Common myeloid progenitor, CD34-positive (primary cell): ENCODE measurements around the gene HAAO.
A peak's percentile ranks its signal among the peaks of the same experiment; 100 is the strongest.

Experiments
- CTCF ChIA-PET: fragments of 350-600 bp; sonication (Branson Sonifier 250); formaldehyde crosslinking; loops from one replicate; lab custom pipeline; 2021; ENCODE audit warnings: antibody characterized with exemption; lab: Charles Lee
- POLR2A ChIA-PET: fragments of 350-600 bp; sonication (Branson Sonifier 250); formaldehyde crosslinking; loops from one replicate; lab custom pipeline; 2021; ENCODE audit warnings: antibody characterized with exemption; lab: Charles Lee
- DNase-seq, 3 donors: peaks; one replicate each; pipeline versions ENCODE4 v3.0.0 to v3.0.0-alpha.2; 2013
- H3K27ac ChIP-seq, 2 experiments: 1 replicate in 1 of 2; 2 replicates in 1 of 2; pipeline ENCODE4 v1.7.0; 2013; ENCODE audit warnings: inconsistent platforms in 2 of 2, low read length in 2 of 2, mild to moderate bottlenecking in 2 of 2, low read depth in 1 of 2, moderate library complexity in 1 of 2; ENCODE audit not compliant: severe bottlenecking in 2 of 2, insufficient read depth in 1 of 2, poor library complexity in 1 of 2
- H3K27me3 ChIP-seq, 5 experiments: replicated peaks in 2 of 5; 1 replicate in 3 of 5; 2 replicates in 2 of 5; pipeline versions ENCODE4 v1.6.1 to v1.7.0; 2013; ENCODE audit warnings: low read length in 4 of 5, mild to moderate bottlenecking in 2 of 5, moderate library complexity in 2 of 5, inconsistent platforms in 1 of 5; ENCODE audit not compliant: insufficient read depth in 5 of 5, control insufficient read depth in 4 of 5
- H3K36me3 ChIP-seq, 4 experiments: 1 replicate in 2 of 4; 2 replicates in 2 of 4; pipeline versions ENCODE4 v1.6.1 to v1.7.0; 2013; ENCODE audit warnings: low read length in 3 of 4, control low read depth in 1 of 4, mild to moderate bottlenecking in 1 of 4; ENCODE audit not compliant: control insufficient read depth in 4 of 4, insufficient read depth in 4 of 4
- H3K4me1 ChIP-seq, 4 experiments: 1 replicate in 3 of 4; 2 replicates in 1 of 4; pipeline versions ENCODE4 v1.6.1 to v1.7.1; 2013; ENCODE audit warnings: low read length in 3 of 4, mild to moderate bottlenecking in 3 of 4, control low read depth in 1 of 4, inconsistent platforms in 1 of 4, moderate library complexity in 1 of 4; ENCODE audit not compliant: control insufficient read depth in 4 of 4, insufficient read depth in 4 of 4; ENCODE audit errors: control extremely low read depth in 1 of 4
- H3K4me3 ChIP-seq, 7 experiments: 1 replicate in 4 of 7; 2 replicates in 3 of 7; pipeline versions ENCODE4 v1.5.1 to v1.7.0; 2013; ENCODE audit warnings: mild to moderate bottlenecking in 7 of 7, low read length in 6 of 7, moderate library complexity in 6 of 7, inconsistent platforms in 2 of 7, low read depth in 2 of 7, control low read depth in 1 of 7; ENCODE audit not compliant: insufficient read depth in 4 of 7, control insufficient read depth in 1 of 7; ENCODE audit errors: extremely low read depth in 1 of 7
- H3K9me3 ChIP-seq, 5 experiments: 1 replicate in 4 of 5; 2 replicates in 1 of 5; pipeline versions ENCODE4 v1.6.1 to v1.7.1; 2013; ENCODE audit warnings: low read length in 4 of 5, mild to moderate bottlenecking in 2 of 5, inconsistent platforms in 1 of 5, low read depth in 1 of 5, moderate library complexity in 1 of 5; ENCODE audit not compliant: control insufficient read depth in 4 of 5, insufficient read depth in 2 of 5; ENCODE audit errors: control extremely low read depth in 1 of 5
- WGBS: methylation state at CpG from one replicate; pipeline ENCODE4 v1.1.5; 2013; ENCODE audit not compliant: insufficient coverage; 5-methylcytosine and 5-hydroxymethylcytosine counted together

HAAO gene

GRCh38 chr2:42781181-42781580 lies 11.2 kb downstream of the HAAO start:
- Histone ChIP-seq H3K9me3 (peaks cover 0 to 18% (median 7%) of the 10 kb centered on the region in 5 experiments), H3K36me3 (peaks cover 0 to 22% (median 4%) of the 10 kb centered on the region in 4 experiments), H3K4me3 (no peak overlapping the region), H3K27me3 (no peaks in the 10 kb centered on the region), H3K27ac (no peak overlapping the region), H3K4me1 (peaks cover 0 to 2% (median under 1%) of the 10 kb centered on the region in 4 experiments)
- 100% methylated on average over 1 of the region's 1 CpG for WGBS
- POLR2A ChIA-PET = interaction anchor here (0.6 kb wide), 1 partner anchor 1104 kb away, joined by 3 read pairs; no protein-coding TSS in a partner anchor
- CTCF ChIA-PET = interaction anchor here (1.4 kb wide), 1 partner anchor 118 kb away, joined by 3 read pairs; no protein-coding TSS in a partner anchor
- no peak for DNase-seq

GRCh38 chr2:42777883-42778805 lies 14.2 kb downstream of the HAAO start:
- ChIA-PET POLR2A (no interaction called here), CTCF (interaction anchor here (1.4 to 2.0 kb wide), 4 partner anchors 10 to 53 kb away, joined by 3 to 5 read pairs (median 4); no protein-coding TSS in a partner anchor)
- Histone ChIP-seq H3K9me3 (peaks cover 0 to 18% (median 7%) of the 10 kb centered on the region in 5 experiments), H3K27me3 (no peaks in the 10 kb centered on the region), H3K4me1 (peaks cover 0 to 11% (median 6%) of the 10 kb centered on the region in 4 experiments), H3K4me3 (no peak overlapping the region), H3K27ac (no peak overlapping the region), H3K36me3 (peaks cover 0 to 17% (median 3%) of the 10 kb centered on the region in 4 experiments)
- 95% methylated on average over 2 of the region's 3 CpGs for WGBS
- no peak for DNase-seq

GRCh38 chr2:42775810-42776209 lies 16.6 kb downstream of the HAAO start:
- H3K4me1 ChIP-seq = peaks cover 0 to 11% (median 6%) of the 10 kb centered on the region in 4 experiments
- no peaks in the 10 kb centered on the region for H3K27me3 ChIP-seq
- no peak overlapping the region for H3K27ac ChIP-seq
- POLR2A ChIA-PET = interaction anchor here (1.0 kb wide), 1 partner anchor 24 kb away, joined by 9 read pairs; no protein-coding TSS in a partner anchor
- H3K9me3 ChIP-seq = peaks cover 0 to 11% (median 7%) of the 10 kb centered on the region in 5 experiments
- no CpG with 5 or more reads among the region's 3 CpGs for WGBS
- CTCF ChIA-PET = interaction anchor here (1.5 kb wide), 1 partner anchor 9 kb away, joined by 3 read pairs; no protein-coding TSS in a partner anchor
- peak in 2 of 3 donors; percentile 65 to 72 for DNase-seq
- peak overlapping the region in 2 of 7 experiments; percentile 8 to 16 for H3K4me3 ChIP-seq
- H3K36me3 ChIP-seq = peaks cover 0 to 6% (median 0%) of the 10 kb centered on the region in 4 experiments

- Histone ChIP-seq H3K27me3 (no peaks in the 10 kb centered on the region), H3K4me3 (no peak overlapping the region), H3K4me1 (peaks cover 0 to 11% (median 7%) of the 10 kb centered on the region in 4 experiments), H3K9me3 (peaks cover 0 to 7% (median 4%) of the 10 kb centered on the region in 5 experiments), H3K36me3 (peaks cover 0 to 4% (median 0%) of the 10 kb centered on the region in 4 experiments), H3K27ac (no peak overlapping the region)
- DNase-seq = peak in 1 of 3 donors; percentile 29
- ChIA-PET POLR2A (interaction anchor here (1.0 kb wide), 1 partner anchor 25 kb away, joined by 9 read pairs; no protein-coding TSS in a partner anchor), CTCF (interaction anchor here (1.5 kb wide), 1 partner anchor 10 kb away, joined by 3 read pairs; no protein-coding TSS in a partner anchor)
- WGBS = 67% methylated on average over 1 of the region's 2 CpGs
These were observed 17.2 kb downstream of the HAAO start for GRCh38 chr2:42775186-42775585.

- ChIA-PET POLR2A (no interaction called here), CTCF (interaction anchor here (0.9 to 1.9 kb wide), 6 partner anchors 11 to 108 kb away, joined by 3 to 7 read pairs (median 4); no protein-coding TSS in a partner anchor)
- Histone ChIP-seq H3K4me1 (peaks cover 0 to 12% (median 8%) of the 10 kb centered on the region in 4 experiments), H3K27ac (no peak overlapping the region), H3K36me3 (no peaks in the 10 kb centered on the region), H3K27me3 (no peaks in the 10 kb centered on the region), H3K9me3 (no peaks in the 10 kb centered on the region), H3K4me3 (no peak overlapping the region)
- no peak for DNase-seq
- WGBS = 100% methylated on average over 4 of the region's 5 CpGs
These were observed 20.7 kb downstream of the HAAO start for GRCh38 chr2:42771546-42772153.

- POLR2A ChIA-PET = no interaction called here
- Histone ChIP-seq H3K36me3 (no peaks in the 10 kb centered on the region), H3K4me1 (peaks cover 0 to 9% (median 1%) of the 10 kb centered on the region in 4 experiments), H3K27me3 (no peaks in the 10 kb centered on the region), H3K9me3 (no peaks in the 10 kb centered on the region), H3K4me3 (no peak overlapping the region), H3K27ac (no peak overlapping the region)
- peak; percentile 52 to 68 (median 67) for DNase-seq
- CTCF ChIA-PET = interaction anchor here (1.0 to 1.9 kb wide), 6 partner anchors 12 to 107 kb away, joined by 3 to 7 read pairs (median 4); no protein-coding TSS in a partner anchor
- 95% methylated on average over 15 of the region's 19 CpGs for WGBS
These were observed 21.9 kb downstream of the HAAO start for GRCh38 chr2:42770288-42771131.
